Upper lobe of right lung (tissue), 1 donor: ENCODE measurements around the gene CLEC16A. TPM values are rescaled to one million over a fixed set of nuclear protein-coding genes. Genes with fewer than 3 reads are reported as not detected.

ENCODE experiments used
- ATAC-seq: fragments of 200-7000 bp; cut with Tn5 transposase; one replicate; pipeline ENCODE4 v1.9.1; 2020; ENCODE audit warnings: mild to moderate bottlenecking, moderate library complexity
- DNase-seq: peaks from one replicate; pipeline ENCODE4 v3.0.0-alpha.2; 2020
- H3K27ac ChIP-seq: fragments of 200-600 bp; one replicate; pipeline ENCODE4 v1.8.0; 2022
- H3K27me3 ChIP-seq: fragments of 200-600 bp; one replicate; pipeline ENCODE4 v1.8.0; 2022; ENCODE audit warnings: mild to moderate bottlenecking
- H3K36me3 ChIP-seq: fragments of 200-600 bp; one replicate; pipeline ENCODE4 v1.8.0; 2022
- H3K4me1 ChIP-seq: fragments of 200-600 bp; one replicate; pipeline ENCODE4 v1.8.0; 2022
- H3K4me3 ChIP-seq: fragments of 200-600 bp; one replicate; pipeline ENCODE4 v1.8.0; 2022; ENCODE audit warnings: mild to moderate bottlenecking
- H3K9me3 ChIP-seq: fragments of 200-600 bp; one replicate; pipeline ENCODE4 v1.8.0; 2022
- CTCF ChIP-seq: fragments of 200-600 bp; IDR thresholded peaks from one replicate; pipeline ENCODE4 v1.8.0; 2022; ENCODE audit warnings: antibody characterized with exemption
- intact Hi-C: fragments of 100-400 bp; cut with DNase I; formaldehyde crosslinking; loops from one replicate; pipeline ENCODE4 v1.11.0; 2022
- total RNA-seq: library from RNA; stranded (reverse); fragmentation: NEBNext Ultra II Directional; extraction: Animal tissue kit (Norgen Biotek cat#: 25700); gene quantifications from one replicate; pipeline ENCODE4 v1.2.1, GENCODE V29; 2021
- donor health status: DM: no; HTN: yes; CAD: no; lungs with severe emphysema.

The CLEC16A gene
- total RNA-seq, 1 donor from 2014 or later = 36.9 TPM

- intact Hi-C loops = no loop called here
- peaks cover 54% of the 10 kb centered on the region for H3K4me1 ChIP-seq
- no peaks in the 10 kb centered on the region for H3K36me3 ChIP-seq
- H3K27ac ChIP-seq = no peak overlapping the region
- no peak for TF ChIP-seq CTCF
- DNase-seq (no peak), ATAC-seq (no peak)
- no peaks in the 10 kb centered on the region for H3K9me3 ChIP-seq
- H3K4me3 ChIP-seq = no peak overlapping the region
- no peaks in the 10 kb centered on the region for H3K27me3 ChIP-seq
Observed at GRCh38 chr16:11136600-11136999, 192.2 kb downstream of the CLEC16A start.

DNA sequence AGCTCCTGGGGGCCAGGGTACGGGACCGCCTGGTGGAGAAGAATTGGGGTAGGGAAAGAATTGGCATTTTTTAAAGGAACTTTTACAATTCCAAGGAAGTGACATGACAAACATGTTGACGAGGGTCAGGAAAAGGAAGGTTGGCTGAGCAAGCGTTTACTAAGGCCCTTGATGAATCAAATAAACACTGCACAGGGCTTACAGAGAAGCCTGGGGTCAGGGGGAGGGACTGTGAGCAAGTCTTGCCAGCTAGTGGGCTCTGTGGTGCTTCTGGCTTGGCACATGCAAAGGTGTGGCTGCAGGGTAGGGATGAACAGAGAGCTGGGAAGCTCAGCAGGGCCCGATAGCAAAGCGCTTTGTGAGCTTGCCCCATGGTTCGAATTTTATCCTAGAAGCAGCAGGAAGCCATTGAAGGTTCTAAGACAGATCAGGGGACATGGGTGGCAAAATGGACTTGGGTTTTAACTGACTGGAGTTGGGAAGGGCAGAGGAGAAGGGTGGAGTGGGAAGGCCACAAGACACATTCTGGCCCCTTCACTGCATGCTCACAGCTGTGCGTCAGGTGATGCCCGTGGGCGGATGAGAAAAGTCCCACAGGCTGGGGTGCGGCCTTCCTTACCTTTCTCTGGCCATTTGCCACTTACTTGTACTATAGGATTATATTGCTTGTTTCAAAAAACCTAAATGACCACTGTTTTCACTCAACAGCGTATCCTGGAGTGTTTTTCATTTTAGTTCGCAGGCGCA lies 193.8 kb downstream of the CLEC16A start:
- H3K27ac ChIP-seq = no peak overlapping the region
- DNase-seq (no peak), ATAC-seq (no peak)
- no peak for TF ChIP-seq CTCF
- H3K9me3 ChIP-seq = no peaks in the 10 kb centered on the region
- intact Hi-C loops = no loop called here
- H3K36me3 ChIP-seq = no peaks in the 10 kb centered on the region
- no peaks in the 10 kb centered on the region for H3K27me3 ChIP-seq
- peaks cover 44% of the 10 kb centered on the region for H3K4me1 ChIP-seq
- no peak overlapping the region for H3K4me3 ChIP-seq

DNA sequence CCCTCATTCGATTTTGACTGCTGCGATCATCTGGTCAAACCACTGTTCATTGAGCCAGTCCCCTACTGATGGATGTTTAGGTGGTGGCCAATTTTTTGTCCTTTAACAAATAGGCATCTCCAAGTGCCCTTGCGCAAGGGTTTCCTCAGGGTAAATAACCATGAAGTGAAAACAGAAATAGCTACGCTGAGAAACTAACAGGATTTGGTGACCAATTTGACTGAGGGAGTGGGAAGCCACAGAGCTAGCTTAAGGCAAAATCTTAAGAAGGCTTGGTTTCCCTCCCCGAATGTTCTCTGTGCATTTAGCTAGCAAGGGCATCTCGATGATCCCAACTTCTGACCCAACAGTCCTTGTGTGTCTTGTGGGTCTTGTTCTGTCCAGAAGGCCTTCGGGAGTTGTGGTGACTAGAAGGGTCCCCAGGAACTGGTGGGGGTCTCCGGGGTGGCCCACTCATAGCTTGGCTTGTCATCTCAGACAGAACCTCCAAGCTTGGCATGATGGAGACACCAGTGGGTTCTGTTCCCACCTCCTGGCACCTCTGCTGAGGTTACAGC lies 194.5 kb downstream of the CLEC16A start:
- intact Hi-C loops = no loop called here
- Histone ChIP-seq H3K27ac (peak overlapping the region; percentile 21), H3K9me3 (no peaks in the 10 kb centered on the region), H3K36me3 (no peaks in the 10 kb centered on the region), H3K4me1 (peaks cover 39% of the 10 kb centered on the region), H3K27me3 (no peaks in the 10 kb centered on the region), H3K4me3 (no peak overlapping the region)
- DNase-seq (no peak), ATAC-seq (no peak)
- TF ChIP-seq CTCF = no peak

- Histone ChIP-seq H3K4me3 (no peak overlapping the region), H3K9me3 (no peaks in the 10 kb centered on the region), H3K27me3 (no peaks in the 10 kb centered on the region), H3K4me1 (peaks cover 32% of the 10 kb centered on the region), H3K36me3 (no peaks in the 10 kb centered on the region), H3K27ac (peak overlapping the region; percentile 21)
- no peak for ATAC-seq
- no peak for TF ChIP-seq CTCF
- DNase-seq = no peak
- intact Hi-C loops = no loop called here
Observed at GRCh38 chr16:11139326-11140097, 195.1 kb downstream of the CLEC16A start.

DNA sequence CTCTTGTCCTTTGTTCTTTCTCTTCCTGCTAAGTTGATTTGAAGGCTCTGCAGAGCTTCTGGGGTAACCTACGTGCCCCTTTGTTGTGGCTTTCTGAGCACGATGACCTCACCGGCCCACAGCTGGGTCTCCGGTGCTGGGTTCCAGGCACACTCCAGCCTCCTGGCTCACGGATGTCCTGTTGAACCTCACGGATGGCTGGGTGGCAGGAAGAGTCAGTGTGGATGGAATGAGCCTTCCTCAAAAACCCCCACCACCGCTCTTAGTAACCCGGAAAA lies 195.7 kb downstream of the CLEC16A start:
- ATAC-seq = no peak
- Histone ChIP-seq H3K27me3 (no peaks in the 10 kb centered on the region), H3K27ac (no peak overlapping the region), H3K9me3 (no peaks in the 10 kb centered on the region), H3K4me3 (no peak overlapping the region), H3K36me3 (no peaks in the 10 kb centered on the region), H3K4me1 (peaks cover 29% of the 10 kb centered on the region)
- intact Hi-C loops = no loop called here
- DNase-seq = no peak
- TF ChIP-seq CTCF = no peak
